ENCODE measurements around the gene RAB10. TPM values are rescaled to one million over a fixed set of nuclear protein-coding genes. Genes with fewer than 3 reads are reported as not detected.

The RAB10 gene
- total RNA-seq, 1 experiment from 2014 or later, result 130 TPM

- no peak overlapping the region for H3K4ac ChIP-seq (ENCODE audit: low read depth, low read length)
- no peaks in the 10 kb centered on the region for H3K9me3 ChIP-seq (ENCODE audit: control insufficient read depth, low read depth, low read length)
- H3K18ac ChIP-seq (ENCODE audit: insufficient read length, low read depth, low read length), result no peak overlapping the region
- no peak overlapping the region for H2AFZ ChIP-seq (ENCODE audit: low read length)
- no peak overlapping the region for H2BK15ac ChIP-seq (ENCODE audit: low read depth, low read length)
- peaks cover 5 to 19% (median 9%) of the 10 kb centered on the region in 3 experiments for H3K36me3 Mint-ChIP-seq (ENCODE audit: insufficient read depth in 1 of 3, low read depth in 3 of 3)
- no peaks in the 10 kb centered on the region; a peak in 1 of 5 replicates for H3K9me3 Mint-ChIP-seq
- no peak overlapping the region for H2BK5ac ChIP-seq (ENCODE audit: insufficient read length, low read length)
- H4K5ac ChIP-seq (ENCODE audit: insufficient read length, low read depth, low read length), result no peak overlapping the region
- H3K27me3 Mint-ChIP-seq (ENCODE audit: low read depth), result peaks cover 23% of the 10 kb centered on the region
- WGBS (ENCODE audit: extremely low coverage, insufficient read length, low lambda C conversion rate), result no CpG with 5 or more reads among the region's 7 CpGs
- TF ChIP-seq CTCF (conservative IDR thresholded peaks at IDR 0.05), result no peak
- no peak overlapping the region for H3K4me3 Mint-ChIP-seq
- H3K27ac ChIP-seq (ENCODE audit: insufficient read length, low read depth, low read length), result no peak overlapping the region
- H3T11ph ChIP-seq (ENCODE audit: low read length), result no peak overlapping the region
- H3K79me1 ChIP-seq (ENCODE audit: insufficient read depth, low read depth, low read length, poor library complexity, severe bottlenecking), result no peaks in the 10 kb centered on the region
- no peak overlapping the region for H4K8ac ChIP-seq (replicated peaks; ENCODE audit: insufficient read length, low read depth, low read length)
- no peaks in the 10 kb centered on the region for H3K79me2 ChIP-seq (ENCODE audit: insufficient read depth, low read length)
- H4K20me1 ChIP-seq (ENCODE audit: control insufficient read depth, insufficient read depth, insufficient read length), result no peaks in the 10 kb centered on the region
- no peak overlapping the region for H3K4me2 ChIP-seq (ENCODE audit: insufficient read depth, insufficient read length, low read length)
- no peak overlapping the region for H2BK120ac ChIP-seq (ENCODE audit: low read depth, low read length, poor library complexity, severe bottlenecking)
- peaks cover 26 to 36% of the 10 kb centered on the region in 2 experiments for H3K4me1 Mint-ChIP-seq
- DNase-seq, result no peak
- no peak overlapping the region for H3K9ac ChIP-seq (ENCODE audit: extremely low read depth, insufficient read length, low read length)
- no peak overlapping the region for H2BK20ac ChIP-seq (ENCODE audit: low read depth, low read length, poor library complexity, severe bottlenecking)
- H2BK12ac ChIP-seq (ENCODE audit: insufficient read length, low read depth, low read length), result no peak overlapping the region
- no peak overlapping the region for H3K23ac ChIP-seq (ENCODE audit: insufficient read length, low read depth, low read length)
- no peak overlapping the region for H3K56ac ChIP-seq (ENCODE audit: insufficient read length, low read depth, low read length)
- H3K14ac ChIP-seq (ENCODE audit: insufficient read depth, low read length), result no peak overlapping the region
- no peaks in the 10 kb centered on the region; the same call in 1 of the 2 replicates for H3K4me1 ChIP-seq (ENCODE audit: insufficient read depth, low read length)
- no peak overlapping the region for H2AK5ac ChIP-seq (ENCODE audit: insufficient read length, low read length)
- H3K27ac Mint-ChIP-seq, result no peak overlapping the region
- no peak overlapping the region for H4K91ac ChIP-seq (ENCODE audit: insufficient read length, low read depth, low read length)
- peaks cover 22% of the 10 kb centered on the region for H3K23me2 ChIP-seq (ENCODE audit: insufficient read length, low read depth, low read length, poor library complexity, severe bottlenecking)
- H3K27me3 ChIP-seq (ENCODE audit: insufficient read depth, low read length), result no peaks in the 10 kb centered on the region
These were observed 143.2 kb downstream of the RAB10 start for GRCh38 chr2:26177122-26177521.

Data from H9 (cell line).